ENCODE results near the gene NTF4.
"Not testable (repeated sequence)": the region's sequence is repeated elsewhere in the genome, so short reads cannot be mapped to it uniquely, and the experiment has no call there.

Gene NTF4

DNA sequence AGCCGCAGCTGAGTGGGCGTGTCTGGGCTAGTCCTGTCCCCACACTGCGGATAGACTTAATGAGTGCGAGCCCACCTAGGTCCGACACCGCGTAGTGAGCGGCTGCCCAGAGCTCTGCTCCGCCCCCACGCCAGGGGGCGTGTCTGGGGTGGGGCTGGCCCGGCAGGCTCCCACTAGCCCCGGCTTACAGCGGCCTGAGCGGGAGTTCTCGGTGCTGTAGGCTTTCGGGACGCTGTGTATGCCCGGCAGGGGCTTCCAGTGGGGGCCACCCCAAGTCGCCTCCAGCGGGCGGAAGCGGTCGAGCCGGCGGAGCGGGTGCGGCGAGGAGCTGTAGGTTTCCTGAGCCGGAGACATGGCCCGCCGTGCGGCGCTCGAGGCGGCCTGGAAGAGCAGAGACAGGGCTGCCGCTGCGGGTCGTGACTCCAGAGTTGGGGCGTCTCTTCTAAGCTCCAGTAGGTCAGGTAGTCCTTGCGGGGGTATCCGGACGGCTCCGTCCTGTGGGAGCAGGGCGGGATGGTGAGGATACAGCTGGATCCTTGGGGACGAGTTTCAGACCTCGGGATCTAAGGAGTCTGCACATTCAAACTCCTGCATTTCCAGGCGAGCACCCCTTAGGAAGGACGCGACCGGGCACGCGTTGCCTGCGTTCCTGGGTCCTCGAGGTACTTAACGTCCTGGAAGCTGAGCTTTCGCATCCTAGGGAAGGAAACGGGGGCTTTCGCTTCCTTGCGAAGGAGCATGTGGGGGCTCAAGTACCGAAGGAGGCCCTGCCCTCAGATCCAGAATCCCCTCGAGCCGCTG is 8.3 kb downstream of the NTF4 start:
- Histone ChIP-seq H3K9me2 (ENCODE audit: low read depth, low read length) (no peaks in the 10 kb centered on the region), H2AFZ (ENCODE audit: low read length) (no peak overlapping the region), H4K20me1 (ENCODE audit: insufficient read depth, low read length) (no peaks in the 10 kb centered on the region), H3K27me3 (ENCODE audit: insufficient read depth, low read length) (peaks cover 5% of the 10 kb centered on the region; the same call in 1 of the 2 replicates), H3K4me2 (ENCODE audit: low read length) (peak overlapping the region; percentile 61), H3K9ac (ENCODE audit: low read length) (no peak overlapping the region; the same call in 1 of the 2 replicates), H3K79me2 (ENCODE audit: insufficient read depth, low read length) (no peaks in the 10 kb centered on the region), H3K27ac (ENCODE audit: low read depth, low read length, poor library complexity, severe bottlenecking) (no peak overlapping the region), H3K4me1 (ENCODE audit: insufficient read depth, low read length, severe bottlenecking) (peaks cover 4% of the 10 kb centered on the region), H3F3A (ENCODE audit: insufficient read depth, low read length) (no peaks in the 10 kb centered on the region), H3K36me3 (ENCODE audit: insufficient read depth, low read length) (no peaks in the 10 kb centered on the region), H3K4me3 (ENCODE audit: low read depth, low read length, poor library complexity, severe bottlenecking) (peak overlapping the region; percentile 50), H3K9me3 (ENCODE audit: low read length) (no peaks in the 10 kb centered on the region)
- TF ChIP-seq, protein P1, sequence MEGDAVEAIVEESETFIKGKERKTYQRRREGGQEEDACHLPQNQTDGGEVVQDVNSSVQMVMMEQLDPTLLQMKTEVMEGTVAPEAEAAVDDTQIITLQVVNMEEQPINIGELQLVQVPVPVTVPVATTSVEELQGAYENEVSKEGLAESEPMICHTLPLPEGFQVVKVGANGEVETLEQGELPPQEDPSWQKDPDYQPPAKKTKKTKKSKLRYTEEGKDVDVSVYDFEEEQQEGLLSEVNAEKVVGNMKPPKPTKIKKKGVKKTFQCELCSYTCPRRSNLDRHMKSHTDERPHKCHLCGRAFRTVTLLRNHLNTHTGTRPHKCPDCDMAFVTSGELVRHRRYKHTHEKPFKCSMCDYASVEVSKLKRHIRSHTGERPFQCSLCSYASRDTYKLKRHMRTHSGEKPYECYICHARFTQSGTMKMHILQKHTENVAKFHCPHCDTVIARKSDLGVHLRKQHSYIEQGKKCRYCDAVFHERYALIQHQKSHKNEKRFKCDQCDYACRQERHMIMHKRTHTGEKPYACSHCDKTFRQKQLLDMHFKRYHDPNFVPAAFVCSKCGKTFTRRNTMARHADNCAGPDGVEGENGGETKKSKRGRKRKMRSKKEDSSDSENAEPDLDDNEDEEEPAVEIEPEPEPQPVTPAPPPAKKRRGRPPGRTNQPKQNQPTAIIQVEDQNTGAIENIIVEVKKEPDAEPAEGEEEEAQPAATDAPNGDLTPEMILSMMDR (IDR thresholded peaks at IDR 0.05; ENCODE audit: low read length): peak; percentile 17; the same call in 1 of the 2 replicates
- no peak for TF ChIP-seq EZH2 (IDR thresholded peaks at IDR 0.05; ENCODE audit: borderline replicate concordance, low read length)

DNA sequence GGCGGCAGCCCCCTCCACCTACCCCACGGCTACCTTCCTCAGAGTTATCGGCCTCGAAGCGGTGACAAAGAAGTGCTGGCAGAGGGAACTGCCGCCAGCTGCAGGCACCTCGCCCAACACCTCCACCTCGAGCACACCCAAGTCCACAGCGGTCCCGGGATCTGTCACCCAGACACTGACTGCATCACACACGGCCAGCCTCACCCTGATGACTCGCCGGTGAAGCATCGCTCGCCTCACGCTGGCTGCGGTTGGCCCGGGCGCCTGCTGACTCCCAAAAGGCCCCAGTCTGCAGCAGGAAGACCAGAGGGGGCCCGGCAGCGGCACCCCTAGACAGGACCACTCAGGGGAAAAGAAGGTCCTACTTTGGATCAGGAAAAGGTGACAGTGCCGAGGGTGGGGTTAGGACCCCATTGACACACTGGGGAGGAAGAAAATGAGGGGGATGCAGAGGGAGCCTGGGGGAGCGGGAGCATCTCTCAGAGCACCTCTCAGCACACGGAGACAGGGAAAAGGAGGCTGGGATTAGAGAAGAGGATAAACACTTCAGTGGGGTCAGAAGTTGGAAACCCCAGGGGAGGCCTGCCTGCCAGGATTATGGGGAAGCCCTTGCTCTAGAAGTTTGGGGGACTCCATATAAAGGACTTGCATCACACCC is 14.1 kb downstream of the NTF4 start:
- H2AFZ ChIP-seq (ENCODE audit: low read length); H3K79me2 ChIP-seq (ENCODE audit: insufficient read depth, low read length); H3K9me3 ChIP-seq (ENCODE audit: low read length); H3F3A ChIP-seq (ENCODE audit: insufficient read depth, low read length); H3K9me2 ChIP-seq (ENCODE audit: low read depth, low read length); H4K20me1 ChIP-seq (ENCODE audit: insufficient read depth, low read length); H3K9ac ChIP-seq (ENCODE audit: low read length); H3K27ac ChIP-seq (ENCODE audit: low read depth, low read length, poor library complexity, severe bottlenecking); H3K4me2 ChIP-seq (ENCODE audit: low read length); H3K27me3 ChIP-seq (ENCODE audit: insufficient read depth, low read length); H3K36me3 ChIP-seq (ENCODE audit: insufficient read depth, low read length); H3K4me1 ChIP-seq (ENCODE audit: insufficient read depth, low read length, severe bottlenecking); H3K4me3 ChIP-seq (ENCODE audit: low read depth, low read length, poor library complexity, severe bottlenecking): not testable (repeated sequence)

DNA sequence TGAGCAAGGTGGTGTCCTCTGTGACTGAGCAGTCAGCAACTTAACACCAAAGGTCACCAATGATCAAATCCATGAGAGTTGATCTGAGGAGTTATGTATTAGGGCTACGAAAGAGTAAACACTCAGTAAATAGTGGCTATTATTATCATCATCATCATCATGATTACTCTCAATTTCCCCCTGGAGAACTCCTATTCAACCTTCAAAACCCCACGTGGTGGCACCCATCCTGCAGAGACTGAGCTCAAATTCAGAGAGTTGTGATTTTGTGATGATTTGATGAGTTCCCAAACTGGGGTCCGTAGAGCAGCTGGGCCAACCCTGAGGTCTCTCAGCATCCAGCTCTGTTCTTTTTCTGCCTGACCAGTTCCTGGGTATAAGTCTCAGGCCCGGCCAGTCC is 14.8 kb downstream of the NTF4 start:
- not testable (repeated sequence) for H4K20me1 ChIP-seq (ENCODE audit: insufficient read depth, low read length); H3K9me3 ChIP-seq (ENCODE audit: low read length); H3K27me3 ChIP-seq (ENCODE audit: insufficient read depth, low read length); H3K4me1 ChIP-seq (ENCODE audit: insufficient read depth, low read length, severe bottlenecking); H3K36me3 ChIP-seq (ENCODE audit: insufficient read depth, low read length); H3K4me3 ChIP-seq (ENCODE audit: low read depth, low read length, poor library complexity, severe bottlenecking); H3K9me2 ChIP-seq (ENCODE audit: low read depth, low read length); H3K79me2 ChIP-seq (ENCODE audit: insufficient read depth, low read length); H2AFZ ChIP-seq (ENCODE audit: low read length); H3K27ac ChIP-seq (ENCODE audit: low read depth, low read length, poor library complexity, severe bottlenecking); H3F3A ChIP-seq (ENCODE audit: insufficient read depth, low read length); H3K4me2 ChIP-seq (ENCODE audit: low read length); H3K9ac ChIP-seq (ENCODE audit: low read length)

DNA sequence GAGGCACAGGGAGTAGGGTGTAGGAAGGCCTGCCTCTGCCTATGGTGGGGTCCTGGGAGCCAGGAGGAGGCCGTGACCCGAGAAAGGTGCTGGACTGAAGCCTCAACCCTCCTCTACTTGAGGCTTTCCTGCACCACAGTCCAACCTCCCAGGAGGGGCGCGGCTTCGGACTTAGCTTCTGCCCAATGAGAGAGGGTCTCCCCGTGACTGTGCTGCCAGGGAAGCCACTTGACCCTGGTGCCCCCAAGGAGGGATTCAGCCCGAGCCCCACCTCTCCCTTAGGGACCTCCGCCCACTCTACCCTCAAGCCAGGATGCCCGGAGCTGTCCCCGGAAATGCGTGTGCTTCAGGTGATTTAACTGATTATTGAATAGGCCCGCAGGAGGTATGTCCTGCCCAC is 15.6 kb downstream of the NTF4 start, which contains the start of gene CGB8:
Gene CGB8, minus strand, starts transcription at position 101 of the 400 bp plus-strand sequence. CDS start 372 bp downstream, outside the sequence.
- H3K9me3 ChIP-seq (ENCODE audit: low read length); H4K20me1 ChIP-seq (ENCODE audit: insufficient read depth, low read length); H3K9ac ChIP-seq (ENCODE audit: low read length); H3K27ac ChIP-seq (ENCODE audit: low read depth, low read length, poor library complexity, severe bottlenecking); H3K9me2 ChIP-seq (ENCODE audit: low read depth, low read length); H2AFZ ChIP-seq (ENCODE audit: low read length); H3K27me3 ChIP-seq (ENCODE audit: insufficient read depth, low read length); H3K79me2 ChIP-seq (ENCODE audit: insufficient read depth, low read length); H3F3A ChIP-seq (ENCODE audit: insufficient read depth, low read length); H3K4me3 ChIP-seq (ENCODE audit: low read depth, low read length, poor library complexity, severe bottlenecking); H3K36me3 ChIP-seq (ENCODE audit: insufficient read depth, low read length); H3K4me2 ChIP-seq (ENCODE audit: low read length); H3K4me1 ChIP-seq (ENCODE audit: insufficient read depth, low read length, severe bottlenecking): not testable (repeated sequence)

DNA sequence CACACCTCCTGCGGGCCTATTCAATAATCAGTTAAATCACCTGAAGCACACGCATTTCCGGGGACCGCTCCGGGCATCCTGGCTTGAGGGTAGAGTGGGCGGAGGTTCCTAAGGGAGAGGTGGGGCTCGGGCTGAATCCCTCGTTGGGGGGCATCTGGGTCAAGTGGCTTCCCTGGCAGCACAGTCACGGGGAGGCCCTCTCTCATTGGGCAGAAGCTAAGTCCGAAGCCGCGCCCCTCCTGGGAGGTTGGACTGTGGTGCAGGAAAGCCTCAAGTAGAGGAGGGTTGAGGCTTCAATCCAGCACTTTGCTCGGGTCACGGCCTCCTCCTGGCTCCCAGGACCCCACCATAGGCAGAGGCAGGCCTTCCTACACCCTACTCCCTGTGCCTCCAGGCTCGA is 21.1 kb downstream of the NTF4 start, which contains the start of gene CGB5:
Gene CGB5, plus strand, starts transcription at position 301 of the 400 bp plus-strand sequence. CDS start 362 bp downstream, outside the sequence.
- not testable (repeated sequence) for H3K27me3 ChIP-seq (ENCODE audit: insufficient read depth, low read length); H3K79me2 ChIP-seq (ENCODE audit: insufficient read depth, low read length); H3K9me3 ChIP-seq (ENCODE audit: low read length); H3K4me3 ChIP-seq (ENCODE audit: low read depth, low read length, poor library complexity, severe bottlenecking); H3K9me2 ChIP-seq (ENCODE audit: low read depth, low read length); H2AFZ ChIP-seq (ENCODE audit: low read length); H3F3A ChIP-seq (ENCODE audit: insufficient read depth, low read length); H3K36me3 ChIP-seq (ENCODE audit: insufficient read depth, low read length); H4K20me1 ChIP-seq (ENCODE audit: insufficient read depth, low read length); H3K27ac ChIP-seq (ENCODE audit: low read depth, low read length, poor library complexity, severe bottlenecking); H3K4me2 ChIP-seq (ENCODE audit: low read length); H3K9ac ChIP-seq (ENCODE audit: low read length); H3K4me1 ChIP-seq (ENCODE audit: insufficient read depth, low read length, severe bottlenecking)

DNA sequence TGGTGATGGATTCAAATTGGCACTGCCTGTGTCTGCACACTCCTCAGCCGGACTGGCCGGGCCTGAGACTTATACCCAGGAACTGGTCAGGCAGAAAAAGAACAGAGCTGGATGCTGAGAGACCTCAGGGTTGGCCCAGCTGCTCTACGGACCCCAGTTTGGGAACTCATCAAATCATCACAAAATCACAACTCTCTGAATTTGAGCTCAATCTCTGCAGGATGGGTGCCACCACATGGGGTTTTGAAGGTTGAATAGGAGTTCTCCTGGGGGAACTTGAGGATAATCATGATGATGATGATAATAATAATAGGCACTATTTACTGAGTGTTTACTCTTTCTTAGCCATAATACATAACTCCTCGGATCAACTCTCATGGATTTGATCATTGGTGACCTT is 22.0 kb downstream of the NTF4 start:
- H3K4me2 ChIP-seq (ENCODE audit: low read length); H3K4me3 ChIP-seq (ENCODE audit: low read depth, low read length, poor library complexity, severe bottlenecking); H3K4me1 ChIP-seq (ENCODE audit: insufficient read depth, low read length, severe bottlenecking); H3F3A ChIP-seq (ENCODE audit: insufficient read depth, low read length); H3K9me2 ChIP-seq (ENCODE audit: low read depth, low read length); H3K79me2 ChIP-seq (ENCODE audit: insufficient read depth, low read length); H3K27ac ChIP-seq (ENCODE audit: low read depth, low read length, poor library complexity, severe bottlenecking); H2AFZ ChIP-seq (ENCODE audit: low read length); H4K20me1 ChIP-seq (ENCODE audit: insufficient read depth, low read length); H3K9me3 ChIP-seq (ENCODE audit: low read length); H3K9ac ChIP-seq (ENCODE audit: low read length); H3K36me3 ChIP-seq (ENCODE audit: insufficient read depth, low read length); H3K27me3 ChIP-seq (ENCODE audit: insufficient read depth, low read length): not testable (repeated sequence)
